GM12874 (cell line): ENCODE data around the gene WDR1.

Experiments
- TF ChIP-seq, protein P1 (sequence below): IDR thresholded peaks from 2 replicates; pipeline ENCODE4 v1.5.1; 2011; ENCODE audit warnings: low read depth, mild to moderate bottlenecking, control low read depth, low read length, moderate library complexity; ENCODE audit not compliant: insufficient read depth

Gene WDR1

DNA sequence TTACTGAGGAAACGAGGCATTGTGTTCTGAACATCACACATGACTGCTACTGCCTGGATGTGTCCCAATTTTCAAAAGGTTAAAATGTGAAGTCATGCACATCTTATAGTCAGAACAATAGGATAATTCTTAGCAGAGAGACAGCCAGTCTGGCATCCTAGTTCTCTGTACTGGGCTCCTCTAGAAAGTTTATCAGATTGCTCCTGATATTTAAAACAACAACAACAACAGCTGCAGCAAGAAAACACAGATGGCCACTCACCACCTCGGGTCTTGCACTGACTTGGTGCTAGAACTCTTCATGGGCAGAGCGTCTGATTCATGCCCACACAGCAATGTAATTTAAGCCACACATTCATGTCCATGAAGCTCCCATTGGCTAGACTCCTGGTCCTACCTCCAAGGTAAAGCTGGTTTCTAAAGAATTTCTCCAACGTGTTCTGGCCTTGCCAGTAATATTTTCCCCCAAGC is 62.0 kb downstream of the WDR1 start:
- TF ChIP-seq, protein P1, sequence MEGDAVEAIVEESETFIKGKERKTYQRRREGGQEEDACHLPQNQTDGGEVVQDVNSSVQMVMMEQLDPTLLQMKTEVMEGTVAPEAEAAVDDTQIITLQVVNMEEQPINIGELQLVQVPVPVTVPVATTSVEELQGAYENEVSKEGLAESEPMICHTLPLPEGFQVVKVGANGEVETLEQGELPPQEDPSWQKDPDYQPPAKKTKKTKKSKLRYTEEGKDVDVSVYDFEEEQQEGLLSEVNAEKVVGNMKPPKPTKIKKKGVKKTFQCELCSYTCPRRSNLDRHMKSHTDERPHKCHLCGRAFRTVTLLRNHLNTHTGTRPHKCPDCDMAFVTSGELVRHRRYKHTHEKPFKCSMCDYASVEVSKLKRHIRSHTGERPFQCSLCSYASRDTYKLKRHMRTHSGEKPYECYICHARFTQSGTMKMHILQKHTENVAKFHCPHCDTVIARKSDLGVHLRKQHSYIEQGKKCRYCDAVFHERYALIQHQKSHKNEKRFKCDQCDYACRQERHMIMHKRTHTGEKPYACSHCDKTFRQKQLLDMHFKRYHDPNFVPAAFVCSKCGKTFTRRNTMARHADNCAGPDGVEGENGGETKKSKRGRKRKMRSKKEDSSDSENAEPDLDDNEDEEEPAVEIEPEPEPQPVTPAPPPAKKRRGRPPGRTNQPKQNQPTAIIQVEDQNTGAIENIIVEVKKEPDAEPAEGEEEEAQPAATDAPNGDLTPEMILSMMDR, result no peak

DNA sequence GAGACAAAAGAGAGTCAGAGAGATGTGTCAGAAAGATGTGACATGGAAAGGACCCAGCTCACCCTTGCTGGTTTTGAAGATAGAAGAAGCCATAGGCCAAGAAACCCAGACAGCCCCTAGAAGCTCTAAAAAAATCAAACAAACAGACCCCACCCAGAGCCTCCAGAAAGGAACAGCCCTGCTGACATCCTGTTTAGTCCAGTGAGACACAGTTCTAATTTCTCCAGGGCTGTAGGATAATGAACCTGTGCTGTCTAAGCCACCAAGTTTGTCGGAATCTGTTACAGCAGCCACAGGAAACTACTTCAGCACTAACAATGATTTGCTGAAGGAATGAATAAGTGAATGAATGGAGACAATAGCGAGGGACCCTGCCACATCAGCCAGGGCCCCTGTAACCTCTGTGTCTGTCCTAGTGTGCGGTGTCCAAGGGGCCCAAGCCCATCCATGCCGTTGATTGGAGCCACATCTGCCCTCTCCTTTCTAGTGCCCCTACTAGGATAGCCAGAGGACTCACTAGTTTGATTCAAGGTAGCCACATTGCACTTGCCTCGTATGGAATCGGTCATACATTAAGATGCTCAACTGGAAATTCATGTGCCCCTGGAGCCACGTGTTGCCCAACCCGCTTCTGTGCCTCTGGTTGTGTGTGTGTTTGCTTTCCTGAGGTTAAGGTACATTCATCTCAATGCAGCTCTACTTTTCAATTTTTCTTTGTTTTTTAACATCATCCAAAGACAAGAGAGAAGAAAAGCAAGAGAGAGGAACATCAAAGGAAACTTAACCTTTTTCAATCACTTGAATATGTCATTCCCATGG is 62.8 kb downstream of the WDR1 start:
- TF ChIP-seq, protein P1, result no peak

DNA sequence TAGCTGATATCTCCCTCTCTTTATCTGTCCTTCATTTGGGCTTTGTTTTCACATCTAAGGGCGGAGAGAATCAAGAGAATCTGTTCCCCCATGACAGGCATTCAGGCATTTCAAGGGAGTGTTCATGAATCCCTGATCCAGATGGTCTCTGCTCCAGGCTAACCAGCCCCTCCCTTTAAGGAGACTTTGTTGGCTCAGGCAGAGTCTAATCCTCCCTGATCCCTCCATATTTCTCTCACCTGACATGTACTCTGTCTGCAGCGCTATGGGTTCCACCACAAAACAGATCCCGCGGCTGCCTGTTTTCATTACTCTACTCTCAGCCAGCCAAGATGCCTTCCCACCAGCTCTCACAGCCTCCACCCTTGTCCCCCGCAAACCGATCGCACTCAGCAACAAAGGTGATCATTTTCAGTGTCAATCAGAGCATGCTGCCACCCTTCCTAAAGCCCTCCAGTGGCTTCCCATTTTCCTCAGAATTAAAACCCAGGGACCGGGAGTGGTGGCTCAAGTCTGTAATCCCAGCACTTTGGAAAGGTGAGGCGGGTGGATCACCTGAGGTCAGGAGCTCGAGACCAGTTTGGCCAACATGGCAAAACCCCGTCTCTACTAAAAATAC is 65.0 kb downstream of the WDR1 start:
- TF ChIP-seq, protein P1, result no peak

DNA sequence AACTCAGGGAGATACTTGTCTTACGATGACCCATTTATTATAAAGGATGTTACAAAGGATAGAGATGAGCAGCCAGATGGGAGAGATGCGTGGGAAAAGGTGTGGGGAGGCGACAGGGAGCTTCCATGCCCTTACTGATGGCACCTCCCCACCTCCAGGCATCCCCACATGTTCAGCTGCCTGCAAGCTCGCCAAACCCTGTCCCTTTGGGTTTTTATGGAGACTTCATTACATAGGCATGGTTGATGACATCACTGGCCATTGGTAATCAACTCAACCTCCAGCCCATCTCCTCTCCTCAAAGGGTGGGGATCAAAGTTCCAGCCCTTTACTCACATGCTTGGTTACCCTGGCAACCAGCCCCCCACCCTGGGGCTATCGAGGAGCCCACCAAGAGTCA is 65.9 kb downstream of the WDR1 start:
- TF ChIP-seq, protein P1, result no peak

DNA sequence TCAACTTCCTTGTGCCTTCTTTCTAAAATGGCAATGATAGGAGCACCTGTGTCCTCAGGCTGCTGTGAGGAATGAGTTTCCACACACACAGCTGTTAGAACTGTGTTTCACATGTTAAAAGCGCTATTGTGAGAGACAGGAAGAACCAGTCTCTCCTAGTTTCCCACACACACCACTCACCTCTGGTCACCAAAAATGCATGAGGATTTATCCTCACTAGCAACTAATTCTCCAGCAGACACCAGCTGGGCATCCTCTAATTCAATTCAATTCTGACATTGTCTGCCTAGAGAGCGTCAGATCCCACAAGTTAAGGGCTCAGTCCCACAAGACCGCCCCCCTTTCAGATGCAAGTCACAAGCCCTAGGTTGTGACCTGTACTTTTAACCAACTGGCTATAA is 66.3 kb downstream of the WDR1 start:
- TF ChIP-seq, protein P1, result no peak

DNA sequence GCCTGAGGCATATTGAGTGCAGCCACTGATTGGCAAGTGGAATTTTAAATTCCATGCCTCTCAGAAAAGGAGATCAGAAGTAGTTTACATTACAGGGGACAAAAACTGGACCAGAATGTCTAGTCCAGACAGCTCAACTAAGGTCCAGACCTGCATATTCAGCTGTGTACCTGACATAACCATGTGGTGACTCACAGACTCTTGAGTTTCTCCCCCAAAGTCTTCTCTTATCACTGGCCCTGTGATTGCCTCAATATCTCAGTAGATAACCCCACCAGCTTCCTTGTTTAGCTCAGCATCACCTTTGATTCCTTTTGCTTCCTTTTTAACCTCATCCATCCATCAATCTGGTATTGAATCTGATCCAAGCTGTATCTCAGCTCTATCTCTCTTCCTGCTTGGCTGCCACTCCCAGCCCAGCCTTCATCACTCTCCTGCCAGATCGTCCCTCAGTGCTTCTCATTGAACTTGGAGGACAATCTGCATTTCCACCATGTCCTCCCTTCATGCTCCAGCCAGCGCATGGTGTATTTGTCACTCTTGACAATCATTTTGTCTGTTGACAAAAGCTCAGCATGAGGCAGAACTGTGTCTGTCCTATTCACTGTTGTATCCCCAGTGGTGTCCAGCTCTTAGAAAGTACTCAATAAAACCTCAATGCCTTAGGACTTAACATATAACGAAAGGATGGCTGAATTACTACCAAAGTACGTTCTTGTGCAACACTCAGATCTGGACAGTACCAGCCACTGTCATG is 67.5 kb downstream of the WDR1 start:
- TF ChIP-seq, protein P1, result no peak

DNA sequence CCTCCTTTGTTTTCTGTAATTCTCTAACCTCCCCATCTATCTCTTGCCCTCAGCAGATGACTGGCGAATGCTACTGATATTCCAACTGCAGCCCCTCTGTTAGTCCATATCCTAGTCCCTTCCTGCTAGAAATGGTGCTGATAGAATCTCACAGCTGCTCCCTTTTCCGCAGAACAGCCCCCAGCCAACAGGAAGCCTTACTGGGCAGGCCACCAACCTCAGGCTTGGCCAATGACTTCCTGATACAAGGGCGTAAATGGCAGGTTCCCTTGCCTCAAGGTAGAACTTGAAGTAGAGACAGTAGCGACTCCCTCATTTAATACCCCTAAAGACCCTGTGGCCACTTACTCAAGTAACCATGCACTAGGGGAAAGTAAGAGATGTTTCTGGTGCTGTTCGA is 68.6 kb downstream of the WDR1 start:
- TF ChIP-seq, protein P1, result no peak
